SK-N-SH treated with all-trans-retinoic acid at 6 μM for 48 hours (cell line): ENCODE results near the gene MLPH.

Experiments used
- ATAC-seq: fragments of 200-7000 bp; cut with Tn5 transposase; 3 replicates; pipeline ENCODE4 v1.9.1; 2020; ENCODE audit warnings: mild to moderate bottlenecking, moderate library complexity
- ARNTL ChIP-seq: fragments of 450-650 bp; formaldehyde crosslinking; IDR thresholded peaks from 2 replicates; pipeline ENCODE4 v1.5.0; 2020; ENCODE audit warnings: low read depth, mild to moderate bottlenecking, moderate library complexity, borderline replicate concordance
- CSDC2 ChIP-seq: fragments of 250-450 bp; sonication (Bioruptor Pico); IDR thresholded peaks from 2 replicates; pipeline ENCODE4 v1.5.0; 2020; ENCODE audit warnings: mild to moderate bottlenecking, moderate library complexity
- ESRRG ChIP-seq: fragments of 250-450 bp; sonication (Bioruptor Pico); IDR thresholded peaks from 2 replicates; pipeline ENCODE4 v1.6.1; 2021; ENCODE audit warnings: mild to moderate bottlenecking
- GLIS3 ChIP-seq: fragments of 250-450 bp; sonication (Bioruptor Pico); IDR thresholded peaks from 2 replicates; pipeline ENCODE4 v1.5.0; 2020; ENCODE audit warnings: mild to moderate bottlenecking, moderate library complexity
- ISL1 ChIP-seq: fragments of 250-450 bp; sonication (Bioruptor Pico); IDR thresholded peaks from 2 replicates; pipeline ENCODE4 v2.1.2; 2022; ENCODE audit warnings: mild to moderate bottlenecking, moderate library complexity
- PATZ1 ChIP-seq: fragments of 250-450 bp; sonication (Bioruptor Pico); IDR thresholded peaks from 2 replicates; pipeline ENCODE4 v1.8.0; 2020; ENCODE audit warnings: mild to moderate bottlenecking, moderate library complexity, borderline replicate concordance
- PPARA ChIP-seq: fragments of 250-450 bp; sonication (Bioruptor Pico); IDR thresholded peaks from 2 replicates; pipeline ENCODE4 v1.5.0; 2020; ENCODE audit warnings: mild to moderate bottlenecking, borderline replicate concordance
- RARB ChIP-seq: fragments of 250-450 bp; sonication (Bioruptor Pico); IDR thresholded peaks from 2 replicates; pipeline ENCODE4 v1.8.0; 2021; ENCODE audit warnings: mild to moderate bottlenecking, moderate library complexity
- TCF4 ChIP-seq: fragments of 250-450 bp; sonication (Bioruptor Pico); IDR thresholded peaks from 2 replicates; pipeline ENCODE4 v1.8.0; 2021; ENCODE audit warnings: mild to moderate bottlenecking, moderate library complexity, borderline replicate concordance
- TOX ChIP-seq: fragments of 250-450 bp; sonication (Bioruptor Pico); IDR thresholded peaks from 2 replicates; pipeline ENCODE4 v1.8.0; 2021; ENCODE audit warnings: mild to moderate bottlenecking, moderate library complexity, borderline replicate concordance
- ZFP3 ChIP-seq: fragments of 250-450 bp; sonication (Bioruptor Pico); IDR thresholded peaks from 2 replicates; pipeline ENCODE4 v1.5.0; 2020; ENCODE audit warnings: mild to moderate bottlenecking, moderate library complexity
- ZNF565 ChIP-seq: fragments of 450-650 bp; formaldehyde crosslinking; conservative IDR thresholded peaks from 2 replicates; pipeline ENCODE4 v1.5.0; 2020; ENCODE audit warnings: low read depth, mild to moderate bottlenecking, moderate library complexity
- ZNF70 ChIP-seq: fragments of 450-650 bp; formaldehyde crosslinking; IDR thresholded peaks from 2 replicates; pipeline ENCODE4 v1.5.0; 2020; ENCODE audit warnings: mild to moderate bottlenecking, moderate library complexity
- ZNF8 ChIP-seq: fragments of 450-650 bp; formaldehyde crosslinking; IDR thresholded peaks from 2 replicates; pipeline ENCODE4 v1.5.0; 2020; ENCODE audit warnings: mild to moderate bottlenecking, moderate library complexity
- TF ChIP-seq, protein P1 (sequence below): fragments of 250-450 bp; sonication (Bioruptor Pico); IDR thresholded peaks from 2 replicates; pipeline ENCODE4 v1.8.0; 2021; ENCODE audit warnings: low read depth, mild to moderate bottlenecking, moderate library complexity, borderline replicate concordance
- TF ChIP-seq, protein P2 (sequence below): fragments of 250-450 bp; sonication (Bioruptor Pico); IDR thresholded peaks from 2 replicates; pipeline ENCODE4 v1.5.1; 2021; ENCODE audit warnings: mild to moderate bottlenecking, moderate library complexity
- TF ChIP-seq, protein P3 (sequence below): fragments of 250-450 bp; sonication (Bioruptor Pico); IDR thresholded peaks from 2 replicates; pipeline ENCODE4 v1.5.0; 2020; ENCODE audit warnings: mild to moderate bottlenecking, moderate library complexity

Gene MLPH

DNA sequence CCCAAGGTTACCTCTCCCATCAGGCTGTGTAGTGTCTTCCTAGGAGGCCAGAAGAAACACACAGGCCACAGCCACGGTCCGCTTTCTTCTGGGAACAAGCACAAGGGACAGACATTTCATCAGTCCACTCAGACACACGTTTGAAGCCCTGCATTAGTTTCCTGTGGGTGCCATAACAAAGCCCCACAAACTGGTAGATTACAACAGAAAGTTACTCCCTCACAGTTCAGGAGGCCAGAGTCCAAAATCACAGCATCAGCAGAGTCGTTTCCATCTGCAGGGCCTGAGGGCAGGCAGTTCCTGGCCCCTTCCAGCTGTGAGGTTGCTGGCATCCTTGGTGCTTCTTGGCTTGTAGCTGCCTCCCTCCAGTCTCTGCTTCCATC, 70.6 kb downstream of the MLPH start (continued):
- TF ChIP-seq PATZ1 (CRISPR knock-in tag) (no peak), ARNTL (CRISPR knock-in tag) (no peak), TCF4 (no peak), ESRRG (CRISPR knock-in tag) (no peak), ZNF8 (CRISPR knock-in tag) (no peak), CSDC2 (CRISPR knock-in tag) (no peak), RARB (CRISPR knock-in tag) (no peak)
- TF ChIP-seq, protein P1, sequence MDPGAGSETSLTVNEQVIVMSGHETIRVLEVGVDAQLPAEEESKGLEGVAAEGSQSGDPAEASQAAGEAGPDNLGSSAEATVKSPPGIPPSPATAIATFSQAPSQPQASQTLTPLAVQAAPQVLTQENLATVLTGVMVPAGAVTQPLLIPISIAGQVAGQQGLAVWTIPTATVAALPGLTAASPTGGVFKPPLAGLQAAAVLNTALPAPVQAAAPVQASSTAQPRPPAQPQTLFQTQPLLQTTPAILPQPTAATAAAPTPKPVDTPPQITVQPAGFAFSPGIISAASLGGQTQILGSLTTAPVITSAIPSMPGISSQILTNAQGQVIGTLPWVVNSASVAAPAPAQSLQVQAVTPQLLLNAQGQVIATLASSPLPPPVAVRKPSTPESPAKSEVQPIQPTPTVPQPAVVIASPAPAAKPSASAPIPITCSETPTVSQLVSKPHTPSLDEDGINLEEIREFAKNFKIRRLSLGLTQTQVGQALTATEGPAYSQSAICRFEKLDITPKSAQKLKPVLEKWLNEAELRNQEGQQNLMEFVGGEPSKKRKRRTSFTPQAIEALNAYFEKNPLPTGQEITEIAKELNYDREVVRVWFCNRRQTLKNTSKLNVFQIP (CRISPR knock-in tag) = no peak
- TF ChIP-seq, protein P2, sequence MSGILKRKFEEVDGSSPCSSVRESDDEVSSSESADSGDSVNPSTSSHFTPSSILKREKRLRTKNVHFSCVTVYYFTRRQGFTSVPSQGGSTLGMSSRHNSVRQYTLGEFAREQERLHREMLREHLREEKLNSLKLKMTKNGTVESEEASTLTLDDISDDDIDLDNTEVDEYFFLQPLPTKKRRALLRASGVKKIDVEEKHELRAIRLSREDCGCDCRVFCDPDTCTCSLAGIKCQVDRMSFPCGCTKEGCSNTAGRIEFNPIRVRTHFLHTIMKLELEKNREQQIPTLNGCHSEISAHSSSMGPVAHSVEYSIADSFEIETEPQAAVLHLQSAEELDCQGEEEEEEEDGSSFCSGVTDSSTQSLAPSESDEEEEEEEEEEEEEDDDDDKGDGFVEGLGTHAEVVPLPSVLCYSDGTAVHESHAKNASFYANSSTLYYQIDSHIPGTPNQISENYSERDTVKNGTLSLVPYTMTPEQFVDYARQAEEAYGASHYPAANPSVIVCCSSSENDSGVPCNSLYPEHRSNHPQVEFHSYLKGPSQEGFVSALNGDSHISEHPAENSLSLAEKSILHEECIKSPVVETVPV = no peak

DNA sequence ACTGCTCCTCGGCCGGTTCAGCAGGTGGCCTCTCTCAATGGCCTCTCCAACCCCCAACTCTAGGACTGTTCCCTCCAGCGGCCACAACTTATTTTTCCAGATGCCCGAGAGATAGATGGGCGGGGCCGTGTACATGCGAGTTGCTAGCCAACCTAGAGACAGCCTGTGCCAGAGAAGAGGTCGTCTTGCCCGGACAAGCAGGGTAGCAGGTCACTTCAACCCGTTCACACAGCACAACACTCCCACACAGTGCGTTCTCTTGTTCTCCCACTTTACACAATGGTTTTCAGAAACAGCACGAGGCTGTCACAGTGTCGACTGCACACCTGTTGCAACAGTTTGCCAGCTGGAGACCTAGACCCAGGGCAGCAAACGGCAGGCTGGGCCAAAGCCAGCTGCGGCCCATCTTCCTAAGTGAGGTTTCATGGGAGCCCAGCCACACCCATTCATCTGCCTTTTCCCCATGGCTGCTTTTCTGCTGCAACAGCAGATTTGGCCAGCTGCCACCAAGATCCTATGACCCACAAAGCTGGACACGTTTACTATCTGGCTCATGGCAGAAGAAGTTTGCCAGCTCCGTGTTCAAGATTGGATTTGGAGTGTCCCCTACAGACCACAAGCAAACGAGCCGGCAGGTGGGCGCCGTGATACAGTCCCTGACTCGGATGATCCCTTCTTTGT, 72.0 kb downstream of the MLPH start:
- peak; percentile 44; the same call in 2 of the 3 replicates for ATAC-seq
- TF ChIP-seq, protein P1 (CRISPR knock-in tag) = no peak
- TF ChIP-seq, protein P3, sequence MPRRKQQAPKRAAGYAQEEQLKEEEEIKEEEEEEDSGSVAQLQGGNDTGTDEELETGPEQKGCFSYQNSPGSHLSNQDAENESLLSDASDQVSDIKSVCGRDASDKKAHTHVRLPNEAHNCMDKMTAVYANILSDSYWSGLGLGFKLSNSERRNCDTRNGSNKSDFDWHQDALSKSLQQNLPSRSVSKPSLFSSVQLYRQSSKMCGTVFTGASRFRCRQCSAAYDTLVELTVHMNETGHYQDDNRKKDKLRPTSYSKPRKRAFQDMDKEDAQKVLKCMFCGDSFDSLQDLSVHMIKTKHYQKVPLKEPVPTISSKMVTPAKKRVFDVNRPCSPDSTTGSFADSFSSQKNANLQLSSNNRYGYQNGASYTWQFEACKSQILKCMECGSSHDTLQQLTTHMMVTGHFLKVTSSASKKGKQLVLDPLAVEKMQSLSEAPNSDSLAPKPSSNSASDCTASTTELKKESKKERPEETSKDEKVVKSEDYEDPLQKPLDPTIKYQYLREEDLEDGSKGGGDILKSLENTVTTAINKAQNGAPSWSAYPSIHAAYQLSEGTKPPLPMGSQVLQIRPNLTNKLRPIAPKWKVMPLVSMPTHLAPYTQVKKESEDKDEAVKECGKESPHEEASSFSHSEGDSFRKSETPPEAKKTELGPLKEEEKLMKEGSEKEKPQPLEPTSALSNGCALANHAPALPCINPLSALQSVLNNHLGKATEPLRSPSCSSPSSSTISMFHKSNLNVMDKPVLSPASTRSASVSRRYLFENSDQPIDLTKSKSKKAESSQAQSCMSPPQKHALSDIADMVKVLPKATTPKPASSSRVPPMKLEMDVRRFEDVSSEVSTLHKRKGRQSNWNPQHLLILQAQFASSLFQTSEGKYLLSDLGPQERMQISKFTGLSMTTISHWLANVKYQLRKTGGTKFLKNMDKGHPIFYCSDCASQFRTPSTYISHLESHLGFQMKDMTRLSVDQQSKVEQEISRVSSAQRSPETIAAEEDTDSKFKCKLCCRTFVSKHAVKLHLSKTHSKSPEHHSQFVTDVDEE = no peak

- ATAC-seq = no peak
- no peak for TF ChIP-seq TCF4
- no peak for TF ChIP-seq ISL1 (CRISPR knock-in tag)
- no peak for TF ChIP-seq PPARA
- TF ChIP-seq PATZ1 (CRISPR knock-in tag) = no peak
- TF ChIP-seq GLIS3 (CRISPR knock-in tag) = no peak
- no peak for TF ChIP-seq ZNF565 (CRISPR knock-in tag)
- no peak for TF ChIP-seq ZFP3 (CRISPR knock-in tag)
- no peak for TF ChIP-seq ARNTL (CRISPR knock-in tag)
- TF ChIP-seq ZNF70 = no peak
- no peak for TF ChIP-seq TOX (CRISPR knock-in tag)
- TF ChIP-seq RARB (CRISPR knock-in tag) = no peak
Measured at GRCh38 chr2:237561221-237561620, 74.2 kb downstream of the MLPH start.
